HPDE6-E6E7 (cell line): ENCODE data around the gene HLA-DPB1.
A peak's percentile ranks its signal among the peaks of the same experiment; 100 is the strongest.
"Not testable (repeated sequence)": the region's sequence is repeated elsewhere in the genome, so short reads cannot be mapped to it uniquely, and the experiment has no call there.

Experiments used
- DNase-seq: peaks from one replicate; pipeline ENCODE4 v3.0.0; 2011; ENCODE audit warnings: missing footprints; ENCODE audit errors: extremely low spot score

Gene HLA-DPB1

GRCh38 chr6:33071569-33071968 is 4.2 kb upstream of the HLA-DPB1 start:
- no peak for DNase-seq

- DNase-seq = no peak
Measured at GRCh38 chr6:33072508-33073100, 3.2 kb upstream of the HLA-DPB1 start.

- no peak for DNase-seq
Measured at GRCh38 chr6:33073431-33073871, 2.3 kb upstream of the HLA-DPB1 start, which contains the start of gene HLA-DPA1. Gene HLA-DPA1 (minus strand): TSS chr6:33073649.

DNA sequence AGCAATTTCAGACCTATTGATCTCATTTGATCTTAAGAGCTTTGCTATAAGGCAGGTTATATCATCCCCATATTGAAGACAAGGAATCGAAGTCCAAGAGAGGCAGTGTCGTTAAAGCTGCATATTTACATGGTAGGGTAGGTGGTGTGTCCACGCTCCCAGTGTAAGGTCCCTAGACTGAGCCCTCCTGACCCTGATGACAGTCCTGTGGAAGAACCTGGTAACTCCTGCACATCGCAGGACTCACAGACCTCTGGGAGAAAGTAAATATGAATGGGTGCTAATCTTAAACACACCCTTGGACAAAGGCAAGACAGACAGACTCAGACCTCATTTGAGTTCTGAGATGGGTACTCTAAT is 602 bp upstream of the HLA-DPB1 start:
- DNase-seq = no peak

GRCh38 chr6:33076406-33076934 is 680 bp downstream of the HLA-DPB1 start:
- DNase-seq = no peak

GRCh38 chr6:33077908-33078307 is 2.1 kb downstream of the HLA-DPB1 start:
- no peak for DNase-seq

DNA sequence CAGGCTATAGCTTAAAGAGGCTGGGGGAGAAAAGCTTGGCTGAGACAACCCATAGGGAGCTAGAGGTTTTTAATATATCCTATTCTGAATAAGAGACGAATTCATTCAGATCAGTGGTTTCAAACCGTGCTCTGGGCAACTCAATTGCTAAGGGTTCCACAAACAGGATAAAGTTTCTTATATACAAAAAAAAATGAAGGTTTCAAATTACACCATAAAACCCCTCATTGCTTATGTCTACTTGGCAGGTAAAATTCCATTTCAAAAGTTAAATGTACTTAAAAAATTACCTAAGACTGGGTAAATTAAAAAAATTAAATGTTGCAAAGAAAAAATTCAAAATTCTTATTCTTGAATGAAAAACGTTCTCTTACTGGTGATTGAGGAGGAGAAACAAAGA is 2.7 kb downstream of the HLA-DPB1 start:
- no peak for DNase-seq

DNA sequence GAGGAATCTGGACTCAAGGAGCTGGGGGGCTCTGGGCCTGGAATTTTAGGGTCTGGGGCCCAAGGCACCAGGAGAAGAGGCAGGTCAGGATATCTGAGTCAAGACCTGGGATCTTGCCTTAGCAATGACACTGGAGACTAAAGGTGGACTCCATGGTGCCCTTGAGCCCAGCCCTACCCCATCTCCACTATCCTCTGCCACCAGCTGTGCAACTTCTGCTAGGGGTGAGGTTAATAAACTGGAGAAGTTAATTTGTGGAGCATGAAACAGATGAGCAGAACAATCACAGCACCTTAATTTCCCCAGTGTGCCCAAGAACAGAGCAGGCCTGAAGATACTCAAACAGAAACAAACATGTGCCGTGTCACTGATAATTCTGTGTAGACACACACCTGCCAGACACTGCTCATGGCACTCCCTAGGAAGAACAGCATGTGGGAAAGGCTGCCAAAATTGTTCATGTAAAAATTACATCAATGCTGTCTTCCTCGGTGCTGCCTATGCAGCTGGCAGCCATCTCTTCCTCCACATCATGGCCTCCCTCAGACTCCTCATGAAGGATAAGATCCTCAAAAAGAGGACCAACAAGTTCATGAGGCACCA is 3.2 kb downstream of the HLA-DPB1 start:
- DNase-seq = no peak

DNA sequence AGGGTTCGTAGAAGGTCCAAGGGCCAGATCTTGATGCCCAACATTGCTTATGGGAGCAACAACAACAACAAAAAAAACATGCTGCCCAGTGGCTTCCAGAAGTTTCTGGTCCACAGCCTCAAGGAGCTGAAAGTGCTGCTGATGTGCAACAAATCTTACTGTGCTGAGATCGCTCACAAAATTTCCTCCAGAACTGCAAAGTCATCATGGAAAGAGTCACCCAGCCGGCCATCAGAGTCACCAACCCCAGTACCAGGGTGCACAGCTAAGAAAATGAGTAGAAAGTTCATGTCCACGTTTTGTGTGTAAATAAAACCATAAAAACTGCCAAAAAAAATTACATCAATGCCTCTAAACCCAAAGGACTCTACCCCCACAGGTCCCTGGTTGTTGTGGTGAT is 3.8 kb downstream of the HLA-DPB1 start:
- DNase-seq = no peak

DNA sequence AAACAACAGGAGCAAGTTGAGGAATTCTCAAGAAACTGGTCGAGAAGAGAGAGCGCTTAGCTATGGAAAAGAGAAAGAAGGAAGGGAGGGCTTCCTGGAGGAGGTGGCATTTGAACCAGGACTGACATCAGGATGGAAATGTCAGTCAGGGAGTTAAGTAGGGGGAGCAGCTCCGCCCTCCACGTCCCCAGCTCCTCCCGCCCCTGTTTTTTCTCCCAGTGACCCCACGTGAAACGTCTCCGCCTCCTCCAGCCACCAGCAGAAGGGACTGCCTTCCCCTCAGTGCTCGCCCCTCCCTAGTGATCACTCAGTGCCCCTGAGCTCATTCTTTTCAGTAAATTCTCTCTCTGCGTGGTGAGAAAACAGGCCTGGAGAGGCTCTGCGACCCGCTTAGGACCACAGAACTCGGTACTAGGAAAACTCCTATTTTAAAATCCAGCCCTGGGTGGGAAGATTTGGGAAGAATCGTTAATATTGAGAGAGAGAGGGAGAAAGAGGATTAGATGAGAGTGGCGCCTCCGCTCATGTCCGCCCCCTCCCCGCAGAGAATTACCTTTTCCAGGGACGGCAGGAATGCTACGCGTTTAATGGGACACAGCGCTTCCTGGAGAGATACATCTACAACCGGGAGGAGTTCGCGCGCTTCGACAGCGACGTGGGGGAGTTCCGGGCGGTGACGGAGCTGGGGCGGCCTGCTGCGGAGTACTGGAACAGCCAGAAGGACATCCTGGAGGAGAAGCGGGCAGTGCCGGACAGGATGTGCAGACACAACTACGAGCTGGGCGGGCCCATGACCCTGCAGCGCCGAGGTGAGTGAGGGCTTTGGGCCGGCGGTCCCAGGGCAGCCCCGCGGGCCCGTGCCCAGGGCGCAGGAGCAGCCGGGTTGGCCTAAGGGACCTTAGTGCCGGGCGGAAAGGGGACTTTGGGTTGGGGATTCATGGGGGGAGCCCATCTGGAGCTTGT is 4.6 kb downstream of the HLA-DPB1 start:
- DNase-seq = no peak

- no peak for DNase-seq
Measured at GRCh38 chr6:33081098-33081824, 5.5 kb downstream of the HLA-DPB1 start.

- no peak for DNase-seq
Measured at GRCh38 chr6:33082702-33083101, 6.9 kb downstream of the HLA-DPB1 start.

DNA sequence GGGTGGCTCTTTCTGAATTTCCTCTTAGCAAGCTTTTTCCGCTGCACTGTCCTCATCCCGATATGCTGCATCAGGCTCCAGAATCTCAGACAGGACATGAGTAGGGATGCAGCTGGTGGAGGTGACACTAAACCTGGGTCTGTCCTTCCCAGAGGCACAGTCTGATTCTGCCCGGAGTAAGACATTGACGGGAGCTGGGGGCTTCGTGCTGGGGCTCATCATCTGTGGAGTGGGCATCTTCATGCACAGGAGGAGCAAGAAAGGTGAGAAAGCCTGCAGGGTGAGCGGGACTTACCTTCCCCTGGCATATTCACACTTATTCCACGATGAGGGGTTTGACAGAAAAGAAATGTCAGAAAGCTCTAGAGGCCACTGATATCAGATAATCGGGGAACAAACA is 9.8 kb downstream of the HLA-DPB1 start:
- DNase-seq = no peak

DNA sequence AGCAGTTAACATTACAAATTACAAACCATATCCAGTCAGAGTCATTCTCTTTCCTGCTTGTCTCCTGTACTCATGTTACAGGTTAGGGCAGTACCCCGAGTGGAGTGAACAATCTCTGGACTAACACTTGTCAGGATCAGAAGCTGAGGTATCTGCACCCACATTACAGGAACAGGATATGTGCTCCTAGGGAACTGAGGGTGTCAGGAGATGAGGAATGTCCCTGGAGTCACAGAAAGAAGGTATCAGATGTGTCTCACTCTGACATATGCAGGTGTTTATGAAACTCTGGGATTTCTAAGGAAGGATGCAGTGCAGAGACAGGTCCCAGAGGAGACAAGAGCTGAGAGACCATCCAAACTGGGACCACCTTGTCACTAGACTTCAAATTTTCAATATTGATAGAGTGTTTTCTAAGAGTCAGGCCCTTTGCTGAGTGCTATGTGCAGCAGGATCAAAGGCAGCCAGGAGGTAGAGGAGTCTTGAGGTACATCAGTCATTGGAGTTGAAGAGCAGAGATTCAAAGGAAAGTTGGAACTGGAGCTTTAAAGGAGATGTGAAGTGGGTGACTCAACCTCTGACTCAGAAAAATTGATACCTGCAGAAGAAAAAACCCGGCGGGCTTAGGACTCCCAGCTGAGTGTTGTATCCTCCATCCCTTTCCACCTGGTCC is 12.6 kb downstream of the HLA-DPB1 start:
- DNase-seq = peak; percentile 42

GRCh38 chr6:33088931-33089620 is 13.3 kb downstream of the HLA-DPB1 start:
- DNase-seq = no peak

DNA sequence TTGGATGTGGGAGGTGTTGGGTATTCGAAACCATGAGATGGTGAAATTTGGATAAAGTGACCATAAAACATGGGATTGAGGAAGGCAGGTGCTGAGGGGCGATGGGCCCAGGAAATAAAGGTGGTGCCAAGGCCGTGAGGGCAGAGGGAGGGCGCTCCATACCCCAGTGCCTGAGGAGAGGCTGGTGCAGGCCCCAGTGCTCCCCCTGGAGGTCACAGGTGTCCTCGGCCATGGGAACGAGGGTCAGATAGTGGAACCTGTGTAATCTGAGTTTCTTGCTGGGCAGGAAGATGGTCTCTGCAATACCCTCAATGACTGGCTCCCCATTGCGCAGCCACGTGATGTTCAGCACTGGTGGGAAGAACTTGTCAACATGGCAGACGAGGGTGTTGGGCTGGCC is 16.2 kb downstream of the HLA-DPB1 start:
- DNase-seq = no peak

DNA sequence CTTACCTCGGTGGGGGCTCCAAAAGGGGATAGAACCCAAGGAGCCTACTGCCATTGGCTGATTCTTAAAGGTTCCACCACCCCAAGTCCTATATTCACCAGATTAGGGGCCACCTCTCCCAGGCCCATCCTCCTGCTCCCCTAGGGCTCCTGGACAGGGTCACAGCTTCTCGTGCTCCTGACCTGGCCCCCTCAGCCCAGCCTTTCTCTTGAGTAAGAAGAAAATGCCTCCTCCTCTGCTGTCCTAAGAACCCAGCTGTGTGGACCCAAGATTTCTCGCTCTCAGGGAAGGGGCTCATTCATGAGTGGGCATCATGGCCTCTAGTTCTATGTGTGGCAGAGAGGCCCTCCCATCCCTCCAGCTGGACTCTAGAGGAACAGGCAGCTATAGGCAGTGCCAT is 16.6 kb downstream of the HLA-DPB1 start:
- DNase-seq = no peak

- no peak for DNase-seq
Measured at GRCh38 chr6:33093855-33094254, 18.1 kb downstream of the HLA-DPB1 start.

- no peak for DNase-seq
Measured at GRCh38 chr6:33095681-33096080, 19.9 kb downstream of the HLA-DPB1 start.

- DNase-seq = not testable (repeated sequence)
Measured at GRCh38 chr6:33101121-33101737, 25.4 kb downstream of the HLA-DPB1 start.
